ENCODE results near the gene PIAS4.

Gene PIAS4

DNA sequence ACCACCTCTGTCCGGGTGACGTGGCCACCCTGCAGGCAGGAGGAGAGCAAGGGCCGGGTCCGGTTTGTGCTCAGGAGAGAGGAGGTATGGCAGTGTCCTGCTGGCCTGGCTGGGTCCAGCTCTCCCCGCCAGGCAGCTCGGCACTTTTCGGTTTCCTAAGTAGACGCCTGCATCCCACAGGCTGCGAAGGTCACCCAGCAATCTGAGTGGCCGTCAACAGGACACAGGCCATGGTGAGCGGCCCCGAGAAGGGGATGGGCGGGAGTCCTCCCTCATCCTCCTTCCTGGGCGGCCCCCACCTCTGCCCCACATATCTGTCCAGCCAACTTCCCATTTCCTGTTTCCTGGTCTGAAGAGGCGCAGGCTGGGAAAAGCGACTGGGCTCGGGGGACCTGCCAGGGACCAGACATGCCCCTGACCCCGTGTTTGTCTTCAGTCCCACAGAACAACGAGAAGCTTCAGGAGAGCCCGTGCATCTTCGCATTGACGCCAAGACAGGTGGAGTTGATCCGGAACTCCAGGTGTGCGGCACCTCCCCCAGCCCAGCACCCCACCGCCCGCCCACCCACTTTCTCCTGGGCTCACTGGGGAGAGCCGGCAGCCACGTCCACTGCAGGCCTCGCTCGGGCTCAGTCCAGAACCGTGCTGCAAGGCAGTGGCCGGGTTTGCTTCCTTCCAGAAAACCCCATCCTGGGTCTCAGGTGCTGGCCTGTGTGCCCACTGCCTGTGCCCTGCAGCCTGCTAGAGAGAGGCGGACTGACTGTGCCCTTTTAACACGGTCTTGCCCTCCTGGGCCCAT lies 16.3 kb downstream of the PIAS4 start:
- DNase-seq (ENCODE audit: low read depth) = no peak

- DNase-seq (ENCODE audit: low read depth) = no peak
Measured at GRCh38 chr19:4025317-4025716, 17.8 kb downstream of the PIAS4 start.

DNA sequence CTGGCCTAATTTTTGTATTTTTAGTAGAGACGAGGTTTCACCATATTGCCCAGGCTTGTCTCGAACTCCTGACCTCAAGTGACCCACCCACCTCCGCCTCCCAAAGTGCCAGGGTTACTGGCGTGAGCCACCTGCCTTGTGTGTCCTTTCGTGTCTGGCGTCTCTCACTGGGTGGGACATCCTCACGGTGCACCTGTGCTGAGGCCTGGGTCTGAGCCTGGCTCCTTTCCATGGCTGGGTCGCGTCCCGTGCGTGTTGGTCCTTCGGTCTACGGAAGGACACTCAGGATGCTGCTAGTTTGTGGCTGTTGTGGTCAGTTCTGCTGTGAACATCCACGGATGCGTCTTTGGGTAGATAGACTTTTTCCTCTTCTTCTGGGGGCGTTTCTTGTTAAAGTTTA lies 19.6 kb downstream of the PIAS4 start:
- DNase-seq (ENCODE audit: low read depth) = no peak

DNA sequence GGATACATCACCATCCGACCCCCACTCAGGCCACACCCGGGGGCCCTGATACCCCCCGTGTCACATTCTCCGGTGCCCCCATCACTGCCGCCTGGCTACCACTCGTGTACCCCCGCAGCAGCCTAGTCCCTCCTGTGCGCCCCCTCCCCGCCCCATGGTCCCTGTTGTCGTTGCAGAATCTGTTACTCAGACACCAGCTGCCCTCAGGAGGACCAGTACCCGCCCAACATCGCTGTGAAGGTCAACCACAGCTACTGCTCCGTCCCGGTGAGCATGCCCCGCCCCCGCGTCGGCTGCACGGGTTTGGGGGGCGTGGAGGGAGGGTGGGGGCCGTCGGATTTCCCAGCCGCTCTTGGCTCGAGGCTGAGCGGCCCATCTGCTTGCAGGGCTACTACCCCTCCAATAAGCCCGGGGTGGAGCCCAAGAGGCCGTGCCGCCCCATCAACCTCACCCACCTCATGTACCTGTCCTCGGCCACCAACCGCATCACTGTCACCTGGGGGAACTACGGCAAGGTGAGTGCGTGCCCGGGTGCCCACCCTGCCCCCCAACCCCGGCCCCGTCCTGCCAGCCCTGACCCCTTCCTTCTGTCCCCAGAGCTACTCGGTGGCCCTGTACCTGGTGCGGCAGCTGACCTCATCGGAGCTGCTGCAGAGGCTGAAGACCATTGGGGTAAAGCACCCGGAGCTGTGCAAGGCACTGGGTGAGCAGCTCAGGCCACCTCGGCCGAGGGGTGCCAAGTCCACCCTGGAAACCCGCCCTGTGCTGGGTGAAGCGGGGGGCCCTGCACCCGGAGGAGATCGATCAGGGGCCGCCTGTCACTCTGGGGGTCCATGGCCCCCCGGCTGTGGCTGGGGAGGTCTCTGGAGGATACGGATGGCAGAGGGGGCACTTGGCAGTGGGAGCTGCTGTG lies 21.1 kb downstream of the PIAS4 start:
- no peak for DNase-seq (ENCODE audit: low read depth)

DNA sequence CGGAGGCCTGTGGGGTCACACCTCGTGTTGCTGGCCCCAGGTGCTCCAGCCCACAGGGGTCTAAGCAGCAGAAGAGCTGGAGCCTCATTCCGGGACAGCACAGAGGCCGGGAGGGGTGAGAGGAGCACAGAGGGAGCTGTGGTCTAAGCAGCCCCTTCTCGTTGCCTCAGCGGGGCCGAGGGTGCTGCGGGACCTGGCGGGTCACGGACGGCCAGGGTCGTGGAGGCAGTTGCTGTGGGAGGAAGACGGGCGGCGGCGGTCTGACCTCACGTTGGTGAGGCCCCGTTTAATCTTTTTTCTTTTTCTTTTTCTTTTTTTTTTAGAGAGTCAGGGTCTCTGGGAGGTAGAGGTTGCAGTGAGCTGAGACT lies 21.7 kb downstream of the PIAS4 start:
- DNase-seq (ENCODE audit: low read depth) = no peak

DNA sequence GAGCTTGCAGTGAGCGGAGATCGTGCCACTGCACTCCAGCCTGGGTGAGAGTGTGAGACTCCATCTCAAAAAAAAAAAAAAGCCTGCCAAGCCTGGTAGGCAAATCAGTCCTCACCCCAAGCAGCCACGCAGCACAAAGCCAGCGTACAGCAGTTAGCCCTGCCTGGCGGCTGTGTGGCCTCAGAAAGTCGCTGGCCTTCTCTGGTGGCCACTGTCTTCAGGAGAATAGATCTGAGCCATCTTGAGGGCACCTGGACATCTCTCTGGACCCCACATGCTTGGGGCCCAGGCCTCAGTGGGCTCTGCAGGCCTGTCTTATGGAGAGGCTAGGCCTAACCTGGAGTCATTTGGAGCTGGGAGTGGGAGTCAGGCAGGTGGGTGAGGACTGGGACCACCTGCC lies 23.0 kb downstream of the PIAS4 start:
- DNase-seq (ENCODE audit: low read depth) = no peak

DNA sequence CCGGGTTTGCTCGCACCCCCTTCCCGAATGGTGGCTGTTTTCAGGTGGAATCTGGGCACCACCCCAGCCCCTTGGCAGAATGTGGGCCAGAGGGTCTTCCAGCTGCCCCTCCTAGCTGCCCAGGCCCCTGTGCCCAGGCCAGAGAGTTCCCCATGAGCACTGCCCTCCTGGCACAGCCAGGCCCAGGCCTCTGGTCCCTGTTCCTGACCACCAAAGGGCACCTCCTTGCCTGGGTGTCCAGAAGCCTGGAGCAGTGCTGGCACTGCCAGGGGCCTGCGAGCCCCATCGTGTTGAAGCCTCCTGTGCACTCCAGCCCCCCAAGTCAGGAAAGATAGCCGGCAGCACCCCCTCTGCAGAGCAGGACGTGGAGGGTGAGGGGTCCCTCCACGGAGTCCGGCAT lies 23.4 kb downstream of the PIAS4 start:
- no peak for DNase-seq (ENCODE audit: low read depth)

DNA sequence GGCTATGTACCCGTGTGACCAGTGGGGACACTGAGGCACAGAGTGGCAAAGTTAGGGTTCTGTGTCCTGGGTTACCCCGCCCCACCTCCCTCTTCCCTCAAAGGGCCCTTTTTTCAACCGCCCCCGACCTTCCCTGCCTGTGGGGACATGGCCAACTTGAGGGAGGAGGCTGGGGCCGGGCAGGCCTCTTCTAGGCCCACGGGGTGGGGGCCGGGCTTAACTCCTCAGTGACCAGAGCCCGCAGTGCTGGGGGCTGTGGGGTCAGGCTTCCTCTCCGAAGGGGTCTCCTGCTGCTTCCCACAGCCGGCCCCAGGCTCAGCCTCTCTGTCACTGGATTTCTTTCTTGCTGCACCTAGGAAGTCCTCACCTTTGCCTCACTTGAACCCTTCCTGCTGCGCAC lies 23.9 kb downstream of the PIAS4 start:
- no peak for DNase-seq (ENCODE audit: low read depth)

DNA sequence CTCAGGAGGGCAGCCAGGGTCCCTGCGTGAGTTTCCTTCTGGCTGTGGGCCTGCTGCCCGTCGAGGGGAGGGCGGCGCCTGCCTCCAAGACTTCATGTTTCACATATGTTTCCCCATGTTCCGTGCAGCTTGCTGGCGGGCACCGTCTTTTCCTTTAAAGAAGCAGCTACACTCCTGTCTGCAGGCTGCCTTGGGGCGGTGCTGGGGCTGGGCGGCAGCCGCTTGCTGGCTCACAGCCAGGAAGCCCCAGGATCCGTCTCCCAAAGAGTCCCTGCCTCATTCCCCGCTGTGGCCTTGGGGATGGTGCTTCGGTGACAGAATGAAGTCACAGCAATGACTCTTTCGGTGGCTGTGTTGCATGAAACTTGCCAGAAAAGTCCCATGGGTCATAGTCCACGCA lies 24.9 kb downstream of the PIAS4 start:
- no peak for DNase-seq (ENCODE audit: low read depth)

DNA sequence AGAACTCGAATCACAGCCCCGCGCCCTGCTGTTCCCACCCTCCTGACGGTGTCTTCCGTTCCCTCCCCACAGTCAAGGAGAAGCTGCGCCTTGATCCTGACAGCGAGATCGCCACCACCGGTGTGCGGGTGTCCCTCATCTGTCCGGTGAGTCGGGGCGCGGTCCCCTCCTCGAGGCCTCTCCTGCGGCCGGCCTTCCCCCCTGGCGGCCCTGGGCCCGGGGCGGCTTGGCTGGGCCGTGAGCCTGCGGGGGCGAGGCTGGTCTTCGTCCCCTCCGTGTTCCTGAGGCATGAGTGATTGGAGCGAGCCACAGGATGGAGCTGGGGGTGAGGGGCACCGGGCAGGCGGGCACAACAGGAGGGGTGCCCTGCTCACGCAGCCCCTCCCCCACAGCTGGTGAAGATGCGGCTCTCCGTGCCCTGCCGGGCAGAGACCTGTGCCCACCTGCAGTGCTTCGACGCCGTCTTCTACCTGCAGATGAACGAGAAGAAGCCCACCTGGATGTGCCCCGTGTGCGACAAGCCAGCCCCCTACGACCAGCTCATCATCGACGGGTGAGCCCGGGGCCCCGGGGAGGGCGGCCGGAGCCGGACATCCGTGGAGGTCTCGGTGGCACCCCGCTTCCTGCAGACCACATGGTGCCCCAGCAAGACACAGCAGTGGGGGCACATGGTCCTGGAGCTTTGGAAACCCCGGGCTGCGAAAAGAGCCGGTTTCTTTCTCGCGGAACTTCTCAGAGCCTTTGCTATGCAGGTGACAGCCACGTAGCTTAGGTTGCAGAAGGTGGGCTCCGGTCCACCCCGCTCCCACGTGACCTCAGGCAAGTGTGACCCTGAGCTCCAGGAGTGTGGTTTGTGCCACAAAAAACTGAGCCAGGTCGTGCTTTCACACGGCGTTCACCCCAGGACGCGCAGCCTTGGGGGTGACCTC lies 25.8 kb downstream of the PIAS4 start:
- DNase-seq (ENCODE audit: low read depth) = no peak

DNA sequence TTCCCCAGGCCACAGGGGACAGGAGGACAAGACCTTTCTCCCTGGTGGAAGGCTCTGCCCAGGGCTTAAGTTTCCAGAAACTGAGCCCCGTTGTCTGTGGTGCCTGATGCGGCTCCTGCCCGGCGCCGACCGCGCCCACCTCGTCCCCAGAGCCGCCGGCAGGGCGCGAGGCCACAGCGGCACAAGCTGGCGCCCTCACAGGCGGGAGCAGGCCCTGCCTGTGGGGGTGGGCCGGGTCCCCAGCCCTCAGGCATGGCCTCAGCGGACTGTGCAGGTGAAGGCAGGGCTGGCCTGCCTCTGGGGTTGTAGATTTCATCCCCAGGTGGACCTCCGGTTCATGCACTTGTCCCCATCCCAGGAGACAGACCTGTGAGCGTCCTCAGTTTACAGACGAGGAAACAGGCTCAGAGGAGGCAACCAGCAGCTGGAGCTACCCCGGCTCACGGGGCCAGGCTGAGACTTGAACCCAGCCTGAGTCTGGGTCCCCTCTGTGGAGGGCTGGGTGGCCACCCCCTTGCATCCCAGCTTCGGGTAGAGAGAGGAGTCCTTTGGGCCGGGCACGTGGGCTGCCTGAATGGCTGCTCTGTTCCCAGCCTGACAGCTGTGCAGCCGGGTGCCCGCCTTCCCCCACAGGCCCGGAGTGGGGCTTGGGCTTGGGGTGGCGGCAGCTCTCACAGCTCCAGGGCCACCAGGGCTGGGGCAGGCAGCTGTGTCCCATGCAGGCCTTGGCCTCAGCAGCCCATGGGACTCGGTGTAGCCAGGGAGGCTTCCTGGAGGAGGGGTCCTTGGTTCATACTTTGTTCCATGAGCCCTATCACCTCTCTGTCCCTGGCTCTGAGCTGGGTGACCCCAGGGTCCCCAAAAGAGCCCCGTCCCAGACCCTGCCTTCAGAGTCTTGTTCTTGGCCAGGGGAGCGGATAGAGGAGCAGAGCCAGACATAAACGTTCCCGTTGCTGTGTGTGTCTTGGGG lies 26.8 kb downstream of the PIAS4 start:
- DNase-seq (ENCODE audit: low read depth) = no peak

DNA sequence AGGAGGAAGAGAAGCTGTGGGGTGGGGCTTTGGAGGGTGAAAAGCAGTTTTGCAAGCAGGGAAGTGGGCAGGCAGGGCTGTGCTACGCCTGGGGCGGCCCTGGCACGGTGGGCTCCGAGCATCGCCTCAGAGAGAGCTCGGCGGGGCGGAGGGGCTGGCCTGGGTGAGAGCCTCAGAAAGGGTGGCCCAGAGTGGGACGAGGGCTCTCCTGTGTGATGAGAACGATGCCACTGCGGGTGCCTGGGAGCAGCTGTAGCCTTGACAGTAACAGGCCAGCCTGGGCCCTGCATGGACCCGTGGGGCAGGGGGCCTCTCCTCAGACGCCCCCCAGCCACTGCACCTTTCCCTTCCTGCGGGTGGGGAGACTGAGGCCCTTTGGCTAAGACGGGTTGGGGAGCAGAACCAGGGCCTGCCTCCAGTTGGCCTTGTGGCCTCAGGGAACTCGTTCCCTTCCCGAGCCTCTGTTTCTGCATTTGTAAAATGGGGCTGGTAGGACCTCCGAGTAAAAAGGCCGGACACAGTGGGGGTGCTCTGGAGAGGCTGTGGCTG lies 27.6 kb downstream of the PIAS4 start:
- DNase-seq (ENCODE audit: low read depth) = no peak

DNA sequence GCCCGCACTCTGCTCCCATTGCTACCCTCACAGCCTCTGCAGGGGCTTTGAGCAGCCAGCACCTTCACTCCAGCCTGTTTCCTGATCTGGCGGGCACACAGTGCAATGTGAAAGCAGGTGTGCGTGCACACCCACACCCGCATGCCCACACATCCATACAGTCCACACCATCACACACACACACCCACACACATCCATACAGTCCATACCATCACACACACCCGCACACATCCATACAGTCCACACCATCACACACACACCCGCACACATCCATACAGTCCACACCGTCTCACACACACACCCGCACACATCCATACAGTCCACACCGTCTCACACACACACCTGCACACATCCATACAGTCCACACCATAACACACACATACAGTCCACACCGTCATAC lies 28.0 kb downstream of the PIAS4 start:
- DNase-seq (ENCODE audit: low read depth) = no peak

DNA sequence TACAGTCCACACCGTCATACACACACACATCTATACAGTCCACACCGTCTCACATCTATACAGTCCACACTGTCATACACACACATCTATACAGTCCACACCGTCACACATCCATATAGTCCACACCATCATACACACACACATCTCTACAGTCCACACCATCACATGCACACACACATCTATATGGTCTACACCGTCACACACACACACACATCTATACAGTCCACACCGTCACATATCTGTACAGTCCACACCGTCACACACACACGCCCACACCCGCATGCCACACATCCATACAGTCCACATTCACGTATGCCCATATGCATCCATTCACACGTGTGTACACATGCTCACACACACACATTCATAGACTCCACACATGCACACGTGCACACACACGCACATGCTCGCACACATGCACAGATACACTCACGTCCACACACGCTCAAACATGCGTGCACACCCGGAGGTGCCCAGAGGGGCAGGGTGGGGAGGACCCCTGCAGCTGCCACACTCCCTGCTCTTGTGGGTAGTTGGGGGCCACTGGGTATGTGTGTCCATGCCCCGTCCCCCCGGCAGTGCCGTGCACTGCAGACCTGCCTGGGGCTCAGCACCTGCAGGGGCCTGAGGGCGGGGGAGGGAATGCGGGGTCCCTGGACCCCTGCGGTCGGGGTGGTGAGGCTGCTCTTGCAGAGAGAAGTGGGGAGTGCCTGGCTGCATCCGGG lies 29.2 kb downstream of the PIAS4 start:
- DNase-seq (ENCODE audit: low read depth) = no peak

GRCh38 chr19:4037301-4037949 lies 29.9 kb downstream of the PIAS4 start:
- DNase-seq (ENCODE audit: low read depth) = no peak

DNA sequence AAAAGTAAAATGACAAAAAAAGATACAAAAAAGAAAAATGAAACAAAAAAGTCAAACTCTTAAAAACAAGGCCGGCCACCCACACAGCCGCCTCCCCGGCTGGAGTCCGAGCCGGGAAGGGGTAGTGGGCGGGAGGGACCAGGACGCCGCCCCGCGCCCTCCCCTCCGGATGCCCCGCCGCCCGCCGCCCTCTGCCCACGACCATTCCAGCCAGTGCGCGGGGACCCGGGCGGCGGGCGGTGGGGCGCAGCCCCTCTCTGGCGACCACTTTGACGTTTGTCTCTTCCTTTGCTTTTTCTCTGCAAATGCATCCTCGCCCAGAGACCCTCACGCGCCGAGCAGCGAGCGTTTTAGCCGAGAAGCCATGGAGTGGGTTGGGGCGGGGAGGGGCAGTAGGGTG lies 30.5 kb downstream of the PIAS4 start:
- DNase-seq (ENCODE audit: low read depth) = no peak

GRCh38 chr19:4038661-4039423 lies 31.3 kb downstream of the PIAS4 start:
- no peak for DNase-seq (ENCODE audit: low read depth)

DNA sequence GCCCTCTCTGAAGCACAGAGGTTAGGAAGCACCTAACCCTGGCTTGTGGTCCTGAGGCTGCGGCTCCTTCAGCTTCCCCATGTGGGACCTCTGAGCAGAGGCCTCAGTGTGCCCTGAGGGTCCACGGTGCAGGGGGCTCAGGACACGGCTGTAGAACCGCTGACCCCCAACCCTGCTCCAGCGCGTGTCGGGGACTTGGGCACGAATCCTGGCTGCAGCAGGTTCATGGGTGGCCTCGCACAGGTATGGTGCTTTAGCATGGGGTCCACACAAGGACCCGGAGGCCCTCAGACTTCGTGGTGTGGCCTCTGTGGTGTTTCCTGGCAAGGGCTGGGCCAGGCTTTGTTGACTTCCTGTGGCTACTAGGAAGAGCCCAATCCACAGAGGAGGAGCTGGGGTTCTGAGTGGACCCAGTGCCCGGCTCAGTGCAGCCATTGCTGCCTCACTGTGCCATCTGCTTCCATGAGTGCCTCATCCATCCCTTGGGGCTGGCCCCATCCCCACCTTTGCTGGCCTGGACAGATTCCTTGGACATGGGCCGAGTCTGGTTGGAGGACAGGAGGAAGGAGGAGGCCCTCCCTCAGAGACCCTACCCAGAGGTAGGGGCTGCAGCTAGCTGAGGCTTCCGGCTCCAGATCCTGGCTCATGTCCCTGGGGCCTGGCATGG lies 34.7 kb downstream of the PIAS4 start:
- no peak for DNase-seq (ENCODE audit: low read depth)
